Measurements from ENCODE around the gene DPP3.
A peak's percentile ranks its signal among the peaks of the same experiment; 100 is the strongest.
"Not testable (repeated sequence)": the region's sequence is repeated elsewhere in the genome, so short reads cannot be mapped to it uniquely, and the experiment has no call there.

DPP3 gene

GRCh38 chr11:66524304-66525040, 44.2 kb downstream of the DPP3 start:
- no peak for TF ChIP-seq ZNF274 (IDR thresholded peaks at IDR 0.05; ENCODE audit: low read depth, low read length)
- no peak overlapping the region for H3K4me3 ChIP-seq (ENCODE audit: low read length)

GRCh38 chr11:66529069-66529468, 48.8 kb downstream of the DPP3 start:
- no peak for TF ChIP-seq ZNF274 (IDR thresholded peaks at IDR 0.05; ENCODE audit: low read depth, low read length)

GRCh38 chr11:66529655-66530054, 49.4 kb downstream of the DPP3 start:
- no peak for TF ChIP-seq ZNF274 (IDR thresholded peaks at IDR 0.05; ENCODE audit: low read depth, low read length)
- H3K4me3 ChIP-seq (ENCODE audit: low read length): no peak overlapping the region

More at GRCh38 chr11:66529069-66529468, 48.8 kb downstream of the DPP3 start:
- H3K4me3 ChIP-seq (ENCODE audit: low read length): no peak overlapping the region

GRCh38 chr11:66530927-66531709, 50.9 kb downstream of the DPP3 start:
- no peak for TF ChIP-seq ZNF274 (IDR thresholded peaks at IDR 0.05; ENCODE audit: low read depth, low read length)
- no peak overlapping the region for H3K4me3 ChIP-seq (ENCODE audit: low read length)

GRCh38 chr11:66531841-66532240, 51.6 kb downstream of the DPP3 start:
- no peak overlapping the region for H3K4me3 ChIP-seq (ENCODE audit: low read length)
- TF ChIP-seq ZNF274 (IDR thresholded peaks at IDR 0.05; ENCODE audit: low read depth, low read length): no peak

GRCh38 chr11:66532784-66533183, 52.5 kb downstream of the DPP3 start:
- TF ChIP-seq ZNF274 (IDR thresholded peaks at IDR 0.05; ENCODE audit: low read depth, low read length): no peak
- H3K4me3 ChIP-seq (ENCODE audit: low read length): no peak overlapping the region

- TF ChIP-seq ZNF274 (IDR thresholded peaks at IDR 0.05; ENCODE audit: low read depth, low read length): no peak
- H3K4me3 ChIP-seq (ENCODE audit: low read length): no peak overlapping the region
These were observed 59.1 kb downstream of the DPP3 start for GRCh38 chr11:66539170-66539869.

- TF ChIP-seq ZNF274 (IDR thresholded peaks at IDR 0.05; ENCODE audit: low read depth, low read length): no peak
These were observed 59.6 kb downstream of the DPP3 start for GRCh38 chr11:66539870-66540213.

GRCh38 chr11:66540598-66540997, 60.4 kb downstream of the DPP3 start:
- H3K4me3 ChIP-seq (ENCODE audit: low read length): not testable (repeated sequence)

More at GRCh38 chr11:66539870-66540213, 59.6 kb downstream of the DPP3 start:
- H3K4me3 ChIP-seq (ENCODE audit: low read length): no peak overlapping the region

GRCh38 chr11:66541892-66542291, 61.7 kb downstream of the DPP3 start:
- no peak for TF ChIP-seq ZNF274 (IDR thresholded peaks at IDR 0.05; ENCODE audit: low read depth, low read length)
- H3K4me3 ChIP-seq (ENCODE audit: low read length): no peak overlapping the region

- no peak overlapping the region for H3K4me3 ChIP-seq (ENCODE audit: low read length)
- TF ChIP-seq ZNF274 (IDR thresholded peaks at IDR 0.05; ENCODE audit: low read depth, low read length): no peak
These were observed 62.1 kb downstream of the DPP3 start for GRCh38 chr11:66542362-66542761.

- no peak overlapping the region; the same call in 1 of the 2 replicates for H3K4me3 ChIP-seq (ENCODE audit: low read length)
- no peak for TF ChIP-seq ZNF274 (IDR thresholded peaks at IDR 0.05; ENCODE audit: low read depth, low read length)
These were observed 63.3 kb downstream of the DPP3 start for GRCh38 chr11:66543263-66544107.

GRCh38 chr11:66544952-66545351, 64.7 kb downstream of the DPP3 start:
- peak overlapping the region; percentile 92 for H3K4me3 ChIP-seq (ENCODE audit: low read length)

All from GM08714 (cell line).